HG03565 (cell line): ENCODE measurements around the gene MYLK3.
"Not testable (repeated sequence)": the region's sequence is repeated elsewhere in the genome, so short reads cannot be mapped to it uniquely, and the experiment has no call there.

Source experiments
- ATAC-seq: cut with Tn5 transposase; IDR thresholded peaks from one replicate; pipeline ENCODE4 v1.9.1; 2021; ENCODE audit warnings: mild to moderate bottlenecking, moderate library complexity; ENCODE audit not compliant: unreplicated experiment

MYLK3 gene

DNA sequence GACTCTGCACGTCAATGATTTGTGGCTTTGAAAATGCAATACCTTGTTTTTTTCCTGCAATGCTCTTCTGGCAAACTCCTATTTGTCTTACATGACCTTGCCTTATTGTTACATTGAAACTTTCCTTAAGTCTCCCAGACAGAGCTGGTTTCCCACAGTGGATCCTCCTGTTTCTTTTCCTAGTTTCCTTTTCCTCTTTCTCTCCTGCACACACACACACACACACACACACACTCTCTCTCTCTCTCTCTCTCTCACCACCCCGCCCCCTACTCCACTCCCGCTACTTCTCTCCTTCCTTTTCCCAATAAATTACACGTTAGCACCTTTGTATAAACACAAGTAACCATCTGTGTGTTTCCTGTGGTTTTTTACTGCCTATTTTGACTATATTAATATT is 56.4 kb downstream of the MYLK3 start:
- no peak for ATAC-seq

DNA sequence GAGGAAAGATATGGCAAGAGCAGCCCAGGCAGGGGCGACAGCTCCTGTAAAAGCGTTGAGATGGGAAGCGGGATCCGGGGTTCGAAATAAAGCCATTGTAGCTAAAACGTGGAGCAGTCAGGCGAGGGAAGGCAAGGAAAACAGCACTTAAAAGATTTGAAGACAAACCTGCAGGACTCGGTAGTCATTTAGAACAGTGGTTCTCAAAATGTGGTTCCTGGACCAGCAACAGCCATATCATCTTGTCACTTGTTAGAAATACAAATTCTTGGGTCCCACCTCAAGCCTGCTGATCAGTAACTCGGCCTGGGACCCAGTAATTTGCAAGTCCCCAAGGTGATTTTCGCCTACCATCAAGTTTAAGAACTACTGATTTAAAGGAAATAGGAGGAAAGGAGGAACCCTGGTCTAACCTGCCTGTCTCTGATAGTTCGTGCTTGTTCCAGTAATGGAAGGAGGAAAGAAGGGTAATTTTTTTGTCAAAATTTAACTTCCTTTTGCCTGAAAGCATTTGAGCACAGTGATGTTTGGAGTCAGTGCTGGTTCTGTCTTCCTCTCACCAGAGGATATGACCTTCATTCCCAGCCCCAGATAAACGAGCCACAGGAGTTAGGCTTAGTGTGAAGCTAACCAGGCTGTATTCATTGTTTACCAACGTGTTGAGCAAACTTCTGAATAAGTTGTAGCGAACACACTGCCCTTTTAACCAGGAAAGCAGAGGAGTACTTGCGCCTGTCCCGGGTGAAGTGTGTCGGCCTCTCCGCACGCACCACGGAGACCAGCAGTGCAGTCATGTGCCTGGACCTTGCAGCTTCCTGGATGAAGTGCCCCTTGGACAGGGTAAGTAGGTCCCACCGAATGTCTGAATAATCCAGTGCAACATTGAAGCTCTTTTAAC is 57.6 kb downstream of the MYLK3 start:
- no peak for ATAC-seq

DNA sequence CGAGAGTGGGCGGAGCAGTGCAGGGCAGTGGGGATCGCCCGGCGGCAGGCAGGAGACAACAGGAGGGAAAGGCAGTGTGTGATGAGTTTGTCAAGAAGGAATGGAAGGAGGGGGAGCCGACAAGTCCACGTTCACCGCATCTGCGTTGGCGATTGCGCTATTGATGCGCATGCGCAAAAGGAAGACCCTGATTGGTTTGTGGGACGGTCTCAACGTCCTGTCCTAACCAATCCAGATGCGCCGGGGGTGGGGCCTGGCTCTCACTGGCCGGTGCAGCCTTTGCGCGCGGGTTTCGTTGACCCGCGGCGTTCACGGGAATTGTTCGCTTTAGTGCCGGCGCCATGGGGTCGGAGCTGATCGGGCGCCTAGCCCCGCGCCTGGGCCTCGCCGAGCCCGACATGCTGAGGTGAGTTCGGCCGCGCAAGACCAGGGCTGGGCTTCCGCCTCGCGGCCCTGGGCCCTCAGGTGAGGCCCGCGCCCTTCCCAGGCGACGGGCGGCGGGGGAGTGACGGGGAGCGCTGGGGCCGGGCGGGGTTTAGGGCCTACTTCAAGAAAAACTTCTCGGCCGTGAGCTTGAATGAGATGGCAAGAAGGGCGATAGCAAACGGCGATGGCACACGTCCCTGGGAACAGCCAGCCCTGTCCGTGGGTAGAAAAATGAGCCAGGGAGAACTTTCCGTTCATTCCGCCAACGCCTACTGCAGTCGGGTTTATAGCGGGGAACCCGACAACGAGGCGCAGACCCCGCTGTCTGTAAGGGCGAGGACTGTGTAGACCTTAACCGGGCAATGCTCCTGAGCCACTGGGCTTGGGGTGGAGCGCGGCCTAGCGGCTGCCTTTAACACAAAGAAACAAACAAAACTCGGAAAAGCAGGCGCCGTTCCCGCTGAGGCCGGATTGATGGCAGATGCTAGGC is 58.5 kb downstream of the MYLK3 start, which contains the start of gene ORC6:
Gene ORC6, plus strand, starts transcription at position 295 of the 916 bp plus-strand sequence. Its CDS starts 47 bp downstream, at position 342.
- ATAC-seq: peak; percentile 50

DNA sequence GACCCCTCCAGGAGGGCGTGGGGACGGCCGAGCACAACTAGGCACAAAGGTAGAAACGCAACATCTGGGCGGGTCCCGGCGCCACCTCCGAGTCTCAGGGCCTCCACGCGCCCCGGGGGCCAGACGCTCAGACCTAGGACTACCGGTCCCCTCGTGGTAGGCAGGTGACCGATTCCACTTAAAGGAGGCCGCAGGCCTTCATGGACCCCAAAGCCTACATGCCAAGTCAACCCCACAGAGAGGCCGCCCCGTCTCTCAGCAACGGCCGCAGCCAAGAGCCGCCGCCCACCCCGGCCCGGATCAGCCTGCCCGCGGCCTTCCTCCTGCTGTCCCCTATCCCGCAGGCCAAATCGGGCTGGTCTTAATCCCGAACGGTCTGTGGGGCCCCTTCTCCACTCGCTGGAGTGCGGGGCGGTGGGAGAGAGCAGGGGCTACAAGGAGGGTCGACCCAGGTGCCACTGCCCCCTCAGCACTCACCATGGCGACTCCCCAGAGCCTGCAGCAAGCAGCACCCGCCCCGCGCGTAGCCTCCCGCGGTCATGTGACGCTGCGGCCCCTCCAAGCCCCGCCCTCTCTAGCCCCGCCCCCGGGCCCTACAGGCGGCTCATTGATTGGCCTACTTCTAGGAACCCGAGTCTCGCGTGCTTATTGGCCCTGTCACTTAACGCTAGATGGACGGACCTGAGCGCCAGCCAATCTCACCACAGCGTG is 59.3 kb downstream of the MYLK3 start, which contains the start of gene VPS35:
Gene VPS35, minus strand, starts transcription at position 525 of the 711 bp plus-strand sequence. Its CDS starts 45 bp downstream, at position 480.
- peak; percentile 70 for ATAC-seq

DNA sequence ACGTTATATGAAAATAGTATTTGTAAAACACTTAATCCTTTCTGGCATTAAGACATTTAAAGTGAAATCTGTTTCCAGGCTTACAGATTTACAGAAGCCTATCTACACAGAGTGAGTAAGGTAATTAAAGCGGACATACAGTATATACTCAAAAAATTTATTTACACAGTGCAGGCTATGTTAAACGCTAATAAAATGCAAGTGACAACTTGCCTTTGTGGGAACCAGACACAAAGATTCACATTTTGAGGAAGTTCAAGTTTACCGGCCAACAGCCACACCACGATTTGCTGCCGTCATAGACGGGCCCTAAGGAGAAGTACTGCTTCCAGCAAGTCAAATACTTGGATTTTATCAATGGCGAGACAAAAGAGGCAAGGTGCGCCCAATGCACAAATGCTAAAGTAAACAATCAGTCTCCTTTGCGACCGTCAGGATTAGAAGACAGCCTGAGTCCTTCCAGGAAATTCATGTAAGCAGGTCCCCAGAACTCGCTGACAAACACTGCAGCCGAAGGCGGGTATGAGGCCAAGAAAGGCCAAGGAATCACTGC is 60.0 kb downstream of the MYLK3 start:
- ATAC-seq: no peak

DNA sequence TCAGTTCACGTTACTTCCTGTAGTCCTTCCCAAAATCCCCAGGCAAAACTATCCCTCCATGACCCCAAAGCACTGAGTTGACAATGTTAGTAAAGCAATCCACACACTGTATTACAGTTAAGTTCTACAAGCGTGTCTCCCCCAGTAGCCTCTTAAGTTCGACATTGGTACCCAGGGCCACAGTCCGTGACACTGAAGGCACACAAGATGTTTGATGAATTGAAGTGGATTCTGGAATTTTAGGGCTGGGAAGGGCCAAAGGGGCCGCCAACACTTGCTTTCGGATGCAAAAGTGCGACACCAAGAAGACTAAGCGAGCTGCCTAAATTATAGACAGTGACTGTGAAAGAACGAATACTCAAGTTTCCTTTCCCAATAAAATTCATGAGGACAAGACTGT is 60.7 kb downstream of the MYLK3 start:
- ATAC-seq: no peak

DNA sequence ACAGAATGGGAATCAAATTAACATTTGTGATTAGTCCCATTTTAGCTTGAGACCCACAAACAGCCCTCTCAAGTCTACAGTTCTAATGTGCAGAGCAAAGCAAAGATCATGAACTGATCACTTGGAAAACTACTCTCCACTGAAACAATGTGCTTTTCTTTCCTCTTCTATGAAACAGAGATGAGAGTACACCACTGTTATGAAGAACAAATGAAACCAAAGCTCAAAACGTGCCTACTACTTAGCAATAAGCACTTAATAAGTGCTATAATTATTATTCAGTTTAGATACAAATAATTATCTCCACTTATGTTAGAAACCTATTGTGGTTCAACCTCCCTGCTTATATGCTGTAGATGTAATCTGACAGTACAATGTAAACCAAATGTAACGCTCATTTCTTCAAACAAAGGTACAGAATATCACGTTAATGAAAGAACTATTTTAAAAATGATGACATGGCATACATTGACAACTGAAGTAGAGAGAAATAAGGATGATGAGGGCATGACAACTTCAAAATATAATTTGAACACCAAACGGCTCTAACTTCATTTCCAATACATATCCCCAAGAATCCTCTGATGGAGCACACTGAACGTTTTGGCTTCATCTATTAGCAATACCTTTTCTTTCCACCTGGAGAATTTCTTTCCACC is 61.2 kb downstream of the MYLK3 start:
- no peak for ATAC-seq

DNA sequence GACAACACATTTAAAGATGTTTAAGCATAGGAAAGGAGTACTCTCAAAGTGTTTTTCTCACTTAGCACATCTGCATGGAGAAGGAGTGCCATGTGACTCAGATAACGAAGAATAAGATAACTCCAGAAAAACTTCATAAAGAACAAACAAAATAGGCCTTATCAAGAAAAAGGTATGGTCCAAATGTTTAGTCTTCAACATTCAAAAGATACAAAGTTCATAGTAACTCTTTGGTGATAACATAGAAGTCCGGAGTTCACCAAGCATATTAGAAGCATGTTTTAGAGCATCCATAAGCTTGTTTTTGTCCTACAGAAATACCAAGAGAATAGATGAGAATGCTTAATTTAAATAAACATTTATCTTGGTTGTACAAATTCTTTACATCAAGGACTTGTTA is 66.3 kb downstream of the MYLK3 start:
- ATAC-seq: not testable (repeated sequence)

DNA sequence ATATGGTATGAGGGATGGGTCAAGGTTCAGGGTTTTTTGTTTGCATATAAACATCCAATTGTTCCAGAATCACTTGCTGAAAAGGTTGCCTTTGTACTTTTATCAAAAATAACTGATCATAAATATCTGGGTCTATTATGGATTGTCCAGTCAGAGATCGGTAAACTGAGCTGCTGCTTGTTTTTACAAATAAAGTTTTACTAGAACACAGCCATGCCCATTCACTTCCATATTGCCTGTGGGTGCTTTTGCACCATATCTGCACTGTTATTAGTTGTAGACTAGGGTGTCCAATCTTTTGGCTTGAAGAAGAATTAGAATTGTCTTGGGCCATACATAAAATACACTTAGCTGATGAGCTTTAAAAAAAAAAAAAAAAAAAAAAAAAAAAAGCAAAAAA is 70.2 kb downstream of the MYLK3 start:
- ATAC-seq: not testable (repeated sequence)

DNA sequence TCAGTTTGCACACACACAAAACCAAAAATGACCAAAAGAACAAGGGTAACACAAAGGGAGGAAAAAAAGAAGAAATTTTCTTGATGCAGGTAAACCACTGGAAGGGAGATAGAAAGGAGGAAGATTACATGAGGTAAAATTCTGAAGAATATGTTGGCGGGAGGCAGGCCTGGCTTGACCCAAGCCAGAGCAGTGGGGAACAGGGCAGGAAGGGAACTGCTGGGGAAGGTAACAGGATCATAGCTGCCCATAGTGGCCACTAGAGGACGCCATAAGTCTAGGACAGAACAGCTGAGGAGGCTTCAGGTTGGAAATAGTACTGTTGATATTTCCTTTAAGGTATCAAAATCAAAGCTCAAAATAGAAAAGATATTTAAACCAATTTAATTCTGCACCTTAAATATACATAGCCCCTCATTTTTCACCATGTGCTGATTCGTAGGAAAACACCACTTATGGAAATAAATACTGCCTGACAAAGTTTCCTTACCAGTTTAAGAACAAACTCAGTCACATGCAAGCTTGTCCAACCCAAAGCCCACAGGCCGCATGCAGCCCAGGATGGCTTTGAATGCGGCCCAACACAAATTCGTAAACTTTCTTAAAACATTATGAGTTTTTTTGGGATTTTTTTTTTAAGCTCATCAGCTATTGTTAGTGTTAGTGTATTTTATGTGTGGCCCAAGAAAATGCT is 74.7 kb downstream of the MYLK3 start:
- ATAC-seq: peak; percentile 79

DNA sequence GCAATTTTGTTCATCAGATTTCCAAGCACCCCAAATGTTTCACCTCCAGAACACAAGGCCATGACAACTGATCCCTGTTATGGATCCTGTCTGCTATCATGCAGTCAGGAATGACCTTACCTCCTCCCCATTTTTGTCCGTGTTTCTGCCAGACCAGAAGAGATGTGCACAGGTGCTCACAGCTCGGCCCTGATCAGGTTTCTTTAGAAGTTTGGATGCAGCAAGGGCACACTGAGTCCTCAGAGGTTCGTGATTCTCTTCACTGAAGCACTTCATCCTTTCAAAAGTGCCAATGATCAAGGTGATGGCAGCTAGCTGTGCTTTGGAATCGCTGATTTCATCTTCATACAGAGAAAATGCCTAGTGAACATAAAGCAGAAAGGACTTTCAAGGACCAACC is 86.0 kb downstream of the MYLK3 start:
- no peak for ATAC-seq

DNA sequence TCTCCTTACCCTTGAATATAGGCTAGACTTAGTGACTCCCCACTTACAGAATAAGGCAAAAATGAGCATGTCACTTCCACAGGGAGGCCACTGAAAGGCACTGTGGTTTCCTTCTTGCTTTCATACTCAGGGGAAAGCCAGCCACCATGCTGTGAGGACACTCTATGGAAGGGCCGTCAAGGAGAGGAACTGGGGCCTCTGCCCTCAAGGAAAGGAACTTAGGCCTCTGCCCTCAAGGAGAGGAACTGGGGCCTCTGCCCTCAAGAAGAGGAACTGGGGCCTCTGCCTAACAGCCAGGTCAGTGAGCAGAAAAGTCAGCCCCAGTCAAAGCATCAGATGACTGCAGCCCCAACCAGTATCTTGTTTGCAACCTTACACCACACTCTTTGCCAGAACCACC is 89.2 kb downstream of the MYLK3 start:
- ATAC-seq: peak; percentile 91
